Measurements from ENCODE around the gene PCDHA5.
"Not testable (repeated sequence)": the region's sequence is repeated elsewhere in the genome, so short reads cannot be mapped to it uniquely, and the experiment has no call there.

Gene PCDHA5

DNA sequence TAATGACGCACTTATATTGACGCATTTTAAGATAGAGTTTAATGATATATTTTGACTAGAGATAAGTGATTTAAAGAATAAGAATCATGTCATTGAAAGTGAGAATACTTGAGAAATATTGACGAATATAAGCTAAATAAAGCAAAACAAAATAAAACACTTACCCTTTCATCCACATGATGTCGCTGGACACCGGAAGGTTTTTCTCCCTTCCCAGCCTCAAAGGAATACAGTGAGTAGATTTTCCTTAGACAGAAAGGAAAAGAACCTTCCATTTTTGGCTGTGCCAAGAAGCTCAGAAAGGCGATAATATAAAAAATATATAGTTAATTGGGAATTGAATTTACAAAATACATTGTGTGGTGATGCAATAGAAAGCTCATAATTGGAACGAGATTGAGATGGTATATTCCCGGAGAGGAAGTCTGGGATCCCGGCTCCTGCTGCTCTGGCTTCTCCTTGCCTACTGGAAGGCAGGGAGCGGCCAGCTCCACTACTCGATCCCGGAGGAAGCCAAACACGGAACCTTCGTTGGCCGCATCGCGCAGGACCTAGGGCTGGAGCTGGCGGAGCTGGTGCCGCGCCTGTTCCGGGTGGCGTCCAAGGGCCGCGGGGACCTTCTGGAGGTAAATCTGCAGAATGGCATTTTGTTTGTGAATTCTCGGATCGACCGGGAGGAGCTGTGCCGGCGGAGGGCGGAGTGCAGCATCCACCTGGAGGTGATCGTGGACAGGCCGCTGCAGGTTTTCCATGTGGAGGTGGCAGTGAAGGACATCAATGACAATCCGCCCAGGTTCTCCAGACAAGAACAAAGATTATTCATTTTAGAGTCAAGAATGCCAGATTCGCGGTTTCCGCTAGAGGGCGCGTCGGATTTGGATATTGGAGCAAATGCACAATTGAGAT, at the start of gene PCDHA5:
TSS of gene PCDHA5 (plus strand) at position 239 of the 906 bp plus-strand sequence.
- Histone ChIP-seq H4K20me1 (ENCODE audit: insufficient read depth, low read length) (no peaks in the 10 kb centered on the region), H3K4me2 (ENCODE audit: insufficient read depth, low read length) (no peak within 1 kb of the TSS)

DNA sequence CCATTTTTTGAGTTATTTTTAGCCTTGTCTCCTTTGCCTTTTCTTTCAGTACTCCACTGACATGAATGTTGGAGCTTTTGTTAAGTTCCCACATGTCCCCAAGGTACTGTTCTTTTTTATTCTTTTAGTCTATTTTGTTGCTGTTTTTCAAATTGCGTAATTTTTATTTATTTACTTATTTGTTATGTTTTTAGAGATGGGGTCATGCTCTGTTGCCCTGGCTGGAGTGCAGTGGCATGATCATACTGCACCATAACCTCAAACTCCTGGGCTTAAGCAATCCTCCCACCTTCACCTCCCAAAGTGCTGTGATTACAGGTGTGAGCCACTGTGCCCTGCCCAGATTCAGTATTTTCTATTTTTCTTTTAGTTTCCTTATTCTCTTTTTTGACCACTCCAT, 40.9 kb upstream of the PCDHA5 start:
- H3K9ac ChIP-seq (ENCODE audit: low read depth, low read length): no peak overlapping the region
- no peaks in the 10 kb centered on the region for H3K79me2 ChIP-seq (ENCODE audit: insufficient read depth, low read length)
- H3K4me3 ChIP-seq (ENCODE audit: low read depth in 1 of 2, low read length in 2 of 2): no peak overlapping the region
- no peak for TF ChIP-seq EZH2 (IDR thresholded peaks at IDR 0.05; ENCODE audit: borderline replicate concordance, low read depth, low read length, severe bottlenecking)
- TF ChIP-seq, protein P1, sequence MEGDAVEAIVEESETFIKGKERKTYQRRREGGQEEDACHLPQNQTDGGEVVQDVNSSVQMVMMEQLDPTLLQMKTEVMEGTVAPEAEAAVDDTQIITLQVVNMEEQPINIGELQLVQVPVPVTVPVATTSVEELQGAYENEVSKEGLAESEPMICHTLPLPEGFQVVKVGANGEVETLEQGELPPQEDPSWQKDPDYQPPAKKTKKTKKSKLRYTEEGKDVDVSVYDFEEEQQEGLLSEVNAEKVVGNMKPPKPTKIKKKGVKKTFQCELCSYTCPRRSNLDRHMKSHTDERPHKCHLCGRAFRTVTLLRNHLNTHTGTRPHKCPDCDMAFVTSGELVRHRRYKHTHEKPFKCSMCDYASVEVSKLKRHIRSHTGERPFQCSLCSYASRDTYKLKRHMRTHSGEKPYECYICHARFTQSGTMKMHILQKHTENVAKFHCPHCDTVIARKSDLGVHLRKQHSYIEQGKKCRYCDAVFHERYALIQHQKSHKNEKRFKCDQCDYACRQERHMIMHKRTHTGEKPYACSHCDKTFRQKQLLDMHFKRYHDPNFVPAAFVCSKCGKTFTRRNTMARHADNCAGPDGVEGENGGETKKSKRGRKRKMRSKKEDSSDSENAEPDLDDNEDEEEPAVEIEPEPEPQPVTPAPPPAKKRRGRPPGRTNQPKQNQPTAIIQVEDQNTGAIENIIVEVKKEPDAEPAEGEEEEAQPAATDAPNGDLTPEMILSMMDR (IDR thresholded peaks at IDR 0.05; ENCODE audit: borderline replicate concordance, extremely low read depth, low read length, poor library complexity, severe bottlenecking): no peak
- no peak overlapping the region for H3K27ac ChIP-seq (ENCODE audit: low read length)
- H3K4me1 ChIP-seq (ENCODE audit: insufficient read depth, low read length): no peaks in the 10 kb centered on the region
- no peak for DNase-seq
- no peaks in the 10 kb centered on the region for H3K36me3 ChIP-seq (ENCODE audit: insufficient read depth, low read length)
- H3K4me2 ChIP-seq (ENCODE audit: insufficient read depth, low read length): no peak overlapping the region
- no peak for ATAC-seq (ENCODE audit: insufficient read depth, low read depth)
- no peak overlapping the region for H2AFZ ChIP-seq (ENCODE audit: low read depth, low read length)
- H3K9me3 ChIP-seq (ENCODE audit: insufficient read depth, low read length, severe bottlenecking): peaks cover 17% of the 10 kb centered on the region
- H3K27me3 ChIP-seq (ENCODE audit: insufficient read depth, low read length, poor library complexity): no peaks in the 10 kb centered on the region
- no peaks in the 10 kb centered on the region for H4K20me1 ChIP-seq (ENCODE audit: insufficient read depth, low read length)

More for the DNA sequence above, at the start of gene PCDHA5:
- H3K79me2 ChIP-seq (ENCODE audit: insufficient read depth, low read length): no peaks in the 10 kb centered on the region
- no peaks in the 10 kb centered on the region for H3K4me1 ChIP-seq (ENCODE audit: insufficient read depth, low read length)
- no peak within 1 kb of the TSS for H2AFZ ChIP-seq (ENCODE audit: low read depth, low read length)
- no peak within 1 kb of the TSS for H3K27ac ChIP-seq (ENCODE audit: low read length)
- no peak within 1 kb of the TSS for H3K4me3 ChIP-seq (ENCODE audit: low read depth in 1 of 2, low read length in 2 of 2)
- ATAC-seq (ENCODE audit: insufficient read depth, low read depth) (no peak), DNase-seq (no peak)
- no peak within 1 kb of the TSS for H3K9ac ChIP-seq (ENCODE audit: low read depth, low read length)
- no peaks in the 10 kb centered on the region for H3K27me3 ChIP-seq (ENCODE audit: insufficient read depth, low read length, poor library complexity)
- H3K9me3 ChIP-seq (ENCODE audit: insufficient read depth, low read length, severe bottlenecking): no peaks in the 10 kb centered on the region
- no peaks in the 10 kb centered on the region for H3K36me3 ChIP-seq (ENCODE audit: insufficient read depth, low read length)
- no peak for TF ChIP-seq EZH2 (IDR thresholded peaks at IDR 0.05; ENCODE audit: borderline replicate concordance, low read depth, low read length, severe bottlenecking)
- TF ChIP-seq, protein P1 (IDR thresholded peaks at IDR 0.05; ENCODE audit: borderline replicate concordance, extremely low read depth, low read length, poor library complexity, severe bottlenecking): no peak

DNA sequence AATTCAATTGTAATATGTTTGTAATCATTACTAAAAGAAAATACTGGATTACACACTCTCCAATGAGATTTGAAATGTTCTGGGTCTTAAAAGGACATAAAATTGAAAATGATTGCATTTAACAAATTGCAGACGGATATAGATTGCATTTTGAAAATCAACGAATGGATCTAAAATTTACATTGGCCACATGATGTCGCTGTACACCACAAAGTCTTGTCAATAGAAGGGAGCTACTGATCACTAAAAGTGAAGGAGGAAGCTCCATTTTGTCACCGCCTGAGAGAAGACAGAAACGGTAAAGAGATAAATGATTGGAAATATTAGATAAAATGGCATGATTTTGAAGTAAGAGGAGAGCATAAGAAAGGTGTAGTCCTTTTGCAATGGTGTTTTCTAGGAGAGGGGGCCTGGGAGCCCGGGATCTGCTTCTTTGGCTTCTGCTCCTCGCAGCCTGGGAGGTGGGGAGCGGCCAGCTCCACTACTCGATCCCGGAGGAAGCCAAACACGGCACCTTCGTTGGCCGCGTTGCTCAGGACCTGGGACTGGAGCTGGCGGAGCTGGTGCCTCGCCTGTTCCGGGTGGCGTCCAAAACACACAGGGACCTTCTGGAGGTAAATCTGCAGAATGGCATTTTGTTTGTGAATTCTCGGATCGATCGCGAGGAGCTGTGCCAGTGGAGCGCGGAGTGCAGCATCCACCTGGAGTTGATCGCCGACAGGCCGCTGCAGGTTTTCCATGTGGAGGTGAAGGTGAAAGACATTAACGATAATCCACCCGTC, 35.3 kb upstream of the PCDHA5 start, which contains the start of gene PCDHA1:
TSS of gene PCDHA1 (plus strand) at position 236 of the 782 bp plus-strand sequence.
- Histone ChIP-seq H2AFZ (ENCODE audit: low read depth, low read length) (no peak within 1 kb of the TSS; the same call in 1 of the 2 replicates), H3K27me3 (ENCODE audit: insufficient read depth, low read length, poor library complexity) (no peaks in the 10 kb centered on the region), H3K9me3 (ENCODE audit: insufficient read depth, low read length, severe bottlenecking) (peaks cover 18% of the 10 kb centered on the region), H3K27ac (ENCODE audit: low read length) (no peak within 1 kb of the TSS), H3K4me3 (ENCODE audit: low read depth in 1 of 2, low read length in 2 of 2) (no peak within 1 kb of the TSS), H4K20me1 (ENCODE audit: insufficient read depth, low read length) (no peaks in the 10 kb centered on the region), H3K36me3 (ENCODE audit: insufficient read depth, low read length) (no peaks in the 10 kb centered on the region), H3K4me2 (ENCODE audit: insufficient read depth, low read length) (no peak within 1 kb of the TSS), H3K4me1 (ENCODE audit: insufficient read depth, low read length) (no peaks in the 10 kb centered on the region), H3K9ac (ENCODE audit: low read depth, low read length) (no peak within 1 kb of the TSS), H3K79me2 (ENCODE audit: insufficient read depth, low read length) (no peaks in the 10 kb centered on the region)
- TF ChIP-seq, protein P1 (IDR thresholded peaks at IDR 0.05; ENCODE audit: borderline replicate concordance, extremely low read depth, low read length, poor library complexity, severe bottlenecking): peak; percentile 38
- no peak for TF ChIP-seq EZH2 (IDR thresholded peaks at IDR 0.05; ENCODE audit: borderline replicate concordance, low read depth, low read length, severe bottlenecking)
- ATAC-seq (ENCODE audit: insufficient read depth, low read depth): no peak
- DNase-seq: no peak

DNA sequence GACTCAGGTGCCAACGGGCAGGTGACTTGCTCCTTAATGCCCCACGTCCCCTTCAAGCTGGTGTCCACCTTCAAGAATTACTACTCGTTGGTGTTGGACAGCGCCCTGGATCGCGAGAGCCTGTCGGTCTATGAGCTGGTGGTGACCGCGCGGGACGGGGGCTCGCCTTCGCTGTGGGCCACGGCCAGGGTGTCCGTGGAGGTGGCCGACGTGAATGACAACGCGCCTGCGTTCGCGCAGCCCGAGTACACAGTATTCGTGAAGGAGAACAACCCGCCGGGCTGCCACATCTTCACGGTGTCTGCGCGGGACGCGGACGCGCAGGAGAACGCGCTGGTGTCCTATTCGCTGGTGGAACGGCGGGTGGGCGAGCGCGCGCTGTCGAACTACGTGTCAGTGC, 34.0 kb upstream of the PCDHA5 start:
- not testable (repeated sequence) for H3K4me1 ChIP-seq (ENCODE audit: insufficient read depth, low read length); ATAC-seq (ENCODE audit: insufficient read depth, low read depth); H3K79me2 ChIP-seq (ENCODE audit: insufficient read depth, low read length); H3K27ac ChIP-seq (ENCODE audit: low read length); H4K20me1 ChIP-seq (ENCODE audit: insufficient read depth, low read length); H3K9ac ChIP-seq (ENCODE audit: low read depth, low read length); DNase-seq; H3K4me3 ChIP-seq (ENCODE audit: low read depth in 1 of 2, low read length in 2 of 2); H3K36me3 ChIP-seq (ENCODE audit: insufficient read depth, low read length); H3K27me3 ChIP-seq (ENCODE audit: insufficient read depth, low read length, poor library complexity); H3K4me2 ChIP-seq (ENCODE audit: insufficient read depth, low read length); H2AFZ ChIP-seq (ENCODE audit: low read depth, low read length)
- peaks cover 11% of the 10 kb centered on the region for H3K9me3 ChIP-seq (ENCODE audit: insufficient read depth, low read length, severe bottlenecking)

DNA sequence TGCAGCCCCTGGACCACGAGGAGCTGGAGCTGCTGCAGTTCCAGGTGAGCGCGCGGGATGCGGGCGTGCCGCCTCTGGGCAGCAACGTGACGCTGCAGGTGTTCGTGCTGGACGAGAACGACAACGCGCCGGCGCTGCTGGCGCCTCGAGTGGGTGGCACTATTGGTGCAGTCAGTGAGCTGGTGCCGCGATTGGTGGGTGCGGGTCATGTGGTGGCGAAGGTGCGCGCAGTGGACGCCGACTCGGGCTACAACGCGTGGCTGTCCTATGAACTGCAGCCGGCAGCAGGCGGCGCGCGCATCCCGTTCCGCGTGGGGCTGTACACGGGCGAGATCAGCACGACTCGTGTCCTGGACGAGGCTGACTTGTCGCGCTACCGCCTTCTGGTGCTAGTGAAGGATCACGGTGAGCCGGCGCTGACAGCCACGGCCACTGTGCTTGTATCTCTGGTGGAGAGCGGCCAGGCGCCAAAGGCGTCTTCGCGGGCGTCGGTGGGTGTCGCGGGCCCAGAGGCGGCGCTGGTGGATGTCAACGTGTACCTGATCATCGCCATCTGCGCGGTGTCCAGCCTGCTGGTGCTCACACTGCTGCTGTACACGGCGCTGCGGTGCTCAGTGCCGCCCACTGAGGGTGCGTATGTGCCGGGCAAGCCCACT, 33.4 kb upstream of the PCDHA5 start:
- not testable (repeated sequence) for H3K9me3 ChIP-seq (ENCODE audit: insufficient read depth, low read length, severe bottlenecking); H3K4me2 ChIP-seq (ENCODE audit: insufficient read depth, low read length); ATAC-seq (ENCODE audit: insufficient read depth, low read depth); H3K27me3 ChIP-seq (ENCODE audit: insufficient read depth, low read length, poor library complexity); H4K20me1 ChIP-seq (ENCODE audit: insufficient read depth, low read length); H3K4me3 ChIP-seq (ENCODE audit: low read depth in 1 of 2, low read length in 2 of 2); H2AFZ ChIP-seq (ENCODE audit: low read depth, low read length); H3K36me3 ChIP-seq (ENCODE audit: insufficient read depth, low read length); H3K4me1 ChIP-seq (ENCODE audit: insufficient read depth, low read length); H3K27ac ChIP-seq (ENCODE audit: low read length); H3K79me2 ChIP-seq (ENCODE audit: insufficient read depth, low read length); DNase-seq; H3K9ac ChIP-seq (ENCODE audit: low read depth, low read length)
